ENCODE measurements around the gene KCNV2. TPM values are rescaled to one million over a fixed set of nuclear protein-coding genes. Genes with fewer than 3 reads are reported as not detected.
"Not testable (repeated sequence)": the region's sequence is repeated elsewhere in the genome, so short reads cannot be mapped to it uniquely, and the experiment has no call there.

Gene KCNV2
- total RNA-seq, 1 donor from 2014 or later: not detected

- Mint-ChIP-seq H3K4me1 (ENCODE audit: low read depth) (no peaks in the 10 kb centered on the region), H3K36me3 (ENCODE audit: low read depth) (no peaks in the 10 kb centered on the region), H3K27me3 (ENCODE audit: low read depth) (no peaks in the 10 kb centered on the region), H3K4me3 (ENCODE audit: unreplicated experiment) (no peak overlapping the region), H3K27ac (ENCODE audit: unreplicated experiment) (no peak overlapping the region), H3K9me3 (ENCODE audit: low read depth) (no peaks in the 10 kb centered on the region)
- DNase-seq (ENCODE audit: low spot score): no peak
- TF ChIP-seq CTCF (IDR thresholded peaks at IDR 0.05): no peak
Observed at GRCh38 chr9:2700909-2701550, 16.3 kb upstream of the KCNV2 start.

GRCh38 chr9:2704504-2704903 lies 12.8 kb upstream of the KCNV2 start:
- Mint-ChIP-seq H3K4me3 (ENCODE audit: unreplicated experiment) (no peak overlapping the region), H3K4me1 (ENCODE audit: low read depth) (no peaks in the 10 kb centered on the region), H3K27me3 (ENCODE audit: low read depth) (no peaks in the 10 kb centered on the region), H3K27ac (ENCODE audit: unreplicated experiment) (no peak overlapping the region), H3K36me3 (ENCODE audit: low read depth) (no peaks in the 10 kb centered on the region), H3K9me3 (ENCODE audit: low read depth) (peaks cover 6% of the 10 kb centered on the region)
- no peak for DNase-seq (ENCODE audit: low spot score)
- no peak for TF ChIP-seq CTCF (IDR thresholded peaks at IDR 0.05)

- DNase-seq (ENCODE audit: low spot score); H3K4me1 Mint-ChIP-seq (ENCODE audit: low read depth); H3K4me3 Mint-ChIP-seq (ENCODE audit: unreplicated experiment); H3K36me3 Mint-ChIP-seq (ENCODE audit: low read depth); H3K27me3 Mint-ChIP-seq (ENCODE audit: low read depth); H3K9me3 Mint-ChIP-seq (ENCODE audit: low read depth); H3K27ac Mint-ChIP-seq (ENCODE audit: unreplicated experiment): not testable (repeated sequence)
Observed at GRCh38 chr9:2707256-2707655, 10.1 kb upstream of the KCNV2 start.

- H3K27ac Mint-ChIP-seq (ENCODE audit: unreplicated experiment): no peak overlapping the region
- no peaks in the 10 kb centered on the region for H3K4me1 Mint-ChIP-seq (ENCODE audit: low read depth)
- peaks cover 6% of the 10 kb centered on the region for H3K9me3 Mint-ChIP-seq (ENCODE audit: low read depth)
- no peaks in the 10 kb centered on the region for H3K27me3 Mint-ChIP-seq (ENCODE audit: low read depth)
- H3K36me3 Mint-ChIP-seq (ENCODE audit: low read depth): no peaks in the 10 kb centered on the region
- H3K4me3 Mint-ChIP-seq (ENCODE audit: unreplicated experiment): no peak overlapping the region
- no peak for DNase-seq (ENCODE audit: low spot score)
- TF ChIP-seq CTCF (IDR thresholded peaks at IDR 0.05): no peak
Observed at GRCh38 chr9:2709645-2710101, 7.6 kb upstream of the KCNV2 start.

GRCh38 chr9:2711716-2712115 lies 5.6 kb upstream of the KCNV2 start:
- no peak overlapping the region for H3K4me3 Mint-ChIP-seq (ENCODE audit: unreplicated experiment)
- H3K27me3 Mint-ChIP-seq (ENCODE audit: low read depth): no peaks in the 10 kb centered on the region
- H3K9me3 Mint-ChIP-seq (ENCODE audit: low read depth): peaks cover 6% of the 10 kb centered on the region
- no peak overlapping the region for H3K27ac Mint-ChIP-seq (ENCODE audit: unreplicated experiment)
- H3K4me1 Mint-ChIP-seq (ENCODE audit: low read depth): no peaks in the 10 kb centered on the region
- no peak for TF ChIP-seq CTCF (IDR thresholded peaks at IDR 0.05)
- DNase-seq (ENCODE audit: low spot score): no peak
- H3K36me3 Mint-ChIP-seq (ENCODE audit: low read depth): no peaks in the 10 kb centered on the region

Data from chondrocyte (in vitro differentiated cells).